ENCODE measurements around the gene TRIM27.
"Not testable (repeated sequence)": the region's sequence is repeated elsewhere in the genome, so short reads cannot be mapped to it uniquely, and the experiment has no call there.

DNA sequence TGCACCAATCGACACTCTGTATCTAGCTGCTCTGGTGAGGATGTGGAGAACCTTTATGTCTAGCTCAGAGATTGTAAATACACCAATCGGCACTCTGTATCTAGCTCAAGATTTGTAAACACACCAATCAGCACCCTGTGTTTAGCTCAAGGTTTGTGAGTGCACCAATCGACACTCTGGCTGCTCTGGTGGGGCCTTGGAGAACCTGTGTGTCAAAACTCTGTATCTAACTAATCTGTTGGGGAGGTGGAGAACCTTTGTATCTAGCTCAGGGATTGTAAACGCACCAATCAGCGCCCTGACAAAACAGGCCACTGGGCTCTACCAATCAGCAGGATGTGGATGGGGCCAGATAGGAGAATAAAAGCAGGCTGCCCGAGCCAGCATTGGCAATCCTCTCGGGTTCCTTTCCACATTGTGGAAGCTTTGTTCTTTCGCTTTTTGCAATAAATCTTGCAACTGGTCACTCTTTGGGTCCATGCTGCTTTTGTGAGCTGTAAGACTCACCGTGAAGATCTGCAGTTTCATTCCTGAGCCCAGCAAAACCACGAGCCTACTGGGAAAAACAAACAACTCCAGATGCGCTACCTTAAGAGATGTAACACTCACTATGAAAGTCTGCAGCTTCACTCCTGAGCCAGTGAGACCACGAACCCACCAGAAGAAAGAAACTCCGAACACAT lies 34.9 kb upstream of the TRIM27 start:
- TF ChIP-seq POLR2A, CTCF (IDR thresholded peaks at IDR 0.05): not testable (repeated sequence)
